Measurements from ENCODE around the gene AADACL4. TPM values are rescaled to one million over a fixed set of nuclear protein-coding genes. Genes with fewer than 3 reads are reported as not detected.

Gene AADACL4
- total RNA-seq, 1 donor from 2014 or later, result not detected

- Mint-ChIP-seq H3K36me3 (ENCODE audit: low read depth, unreplicated experiment) (no peaks in the 10 kb centered on the region), H3K4me1 (ENCODE audit: low read depth, unreplicated experiment) (no peaks in the 10 kb centered on the region), H3K9me3 (ENCODE audit: unreplicated experiment) (peaks cover 2% of the 10 kb centered on the region), H3K27me3 (ENCODE audit: low read depth, unreplicated experiment) (no peaks in the 10 kb centered on the region), H3K27ac (ENCODE audit: unreplicated experiment) (no peak overlapping the region), H3K4me3 (ENCODE audit: unreplicated experiment) (no peak overlapping the region)
- Histone ChIP-seq H3K36me3 (ENCODE audit: insufficient read depth, low read length) (no peaks in the 10 kb centered on the region), H3K9ac (ENCODE audit: low read length) (no peak overlapping the region), H3K27ac (ENCODE audit: low read depth, low read length) (no peak overlapping the region), H4K20me1 (ENCODE audit: insufficient read depth, low read length) (no peaks in the 10 kb centered on the region), H3K4me1 (ENCODE audit: insufficient read depth, low read length) (no peaks in the 10 kb centered on the region), H3K9me3 (ENCODE audit: insufficient read depth, low read depth, low read length) (no peaks in the 10 kb centered on the region), H3K79me2 (ENCODE audit: insufficient read depth, low read length) (no peaks in the 10 kb centered on the region), H3K4me3 (ENCODE audit: insufficient read depth, low read depth, low read length) (no peak overlapping the region), H2AFZ (ENCODE audit: low read depth, low read length) (no peak overlapping the region), H3K4me2 (ENCODE audit: low read length) (no peak overlapping the region), H3K27me3 (ENCODE audit: insufficient read depth, low read length) (no peaks in the 10 kb centered on the region)
- FAIRE-seq, result no peak
- DNase-seq (ENCODE audit: low read depth), result no peak
- TF ChIP-seq EZH2 (IDR thresholded peaks at IDR 0.05; ENCODE audit: insufficient read depth, low read length) (no peak), CTCF (IDR thresholded peaks at IDR 0.05; ENCODE audit: insufficient read depth, low read depth, low read length) (no peak)
Observed at GRCh38 chr1:12677565-12677964, 33.7 kb downstream of the AADACL4 start.

- no peak for FAIRE-seq
- H3K4me2 ChIP-seq (ENCODE audit: low read length), result no peak overlapping the region
- H3K4me3 ChIP-seq (ENCODE audit: insufficient read depth, low read depth, low read length), result no peak overlapping the region
- H3K36me3 Mint-ChIP-seq (ENCODE audit: low read depth, unreplicated experiment), result no peaks in the 10 kb centered on the region
- H3K9ac ChIP-seq (ENCODE audit: low read length), result no peak overlapping the region
- peaks cover 4% of the 10 kb centered on the region for H3K9me3 Mint-ChIP-seq (ENCODE audit: unreplicated experiment)
- H4K20me1 ChIP-seq (ENCODE audit: insufficient read depth, low read length), result no peaks in the 10 kb centered on the region
- no peak overlapping the region for H3K27ac ChIP-seq (ENCODE audit: low read depth, low read length)
- H3K79me2 ChIP-seq (ENCODE audit: insufficient read depth, low read length), result no peaks in the 10 kb centered on the region
- H3K4me1 ChIP-seq (ENCODE audit: insufficient read depth, low read length), result no peaks in the 10 kb centered on the region
- H3K36me3 ChIP-seq (ENCODE audit: insufficient read depth, low read length), result no peaks in the 10 kb centered on the region
- no peak for TF ChIP-seq CTCF (IDR thresholded peaks at IDR 0.05; ENCODE audit: insufficient read depth, low read depth, low read length)
- no peaks in the 10 kb centered on the region for H3K4me1 Mint-ChIP-seq (ENCODE audit: low read depth, unreplicated experiment)
- H3K27me3 ChIP-seq (ENCODE audit: insufficient read depth, low read length), result no peaks in the 10 kb centered on the region
- no peak overlapping the region for H3K27ac Mint-ChIP-seq (ENCODE audit: unreplicated experiment)
- DNase-seq (ENCODE audit: low read depth), result no peak
- H3K27me3 Mint-ChIP-seq (ENCODE audit: low read depth, unreplicated experiment), result peaks cover 4% of the 10 kb centered on the region
- no peaks in the 10 kb centered on the region for H3K9me3 ChIP-seq (ENCODE audit: insufficient read depth, low read depth, low read length)
- no peak overlapping the region for H3K4me3 Mint-ChIP-seq (ENCODE audit: unreplicated experiment)
- no peak overlapping the region for H2AFZ ChIP-seq (ENCODE audit: low read depth, low read length)
Observed at GRCh38 chr1:12678350-12678749, 34.5 kb downstream of the AADACL4 start.

GRCh38 chr1:12678820-12679219 is 34.9 kb downstream of the AADACL4 start:
- no peaks in the 10 kb centered on the region for H3K36me3 ChIP-seq (ENCODE audit: insufficient read depth, low read length)
- no peak overlapping the region for H3K9ac ChIP-seq (ENCODE audit: low read length)
- DNase-seq (ENCODE audit: low read depth) (no peak), FAIRE-seq (no peak)
- no peak overlapping the region for H3K27ac ChIP-seq (ENCODE audit: low read depth, low read length)
- no peaks in the 10 kb centered on the region for H3K27me3 ChIP-seq (ENCODE audit: insufficient read depth, low read length)
- H3K79me2 ChIP-seq (ENCODE audit: insufficient read depth, low read length), result no peaks in the 10 kb centered on the region
- H3K4me2 ChIP-seq (ENCODE audit: low read length), result no peak overlapping the region
- no peak overlapping the region for H3K4me3 ChIP-seq (ENCODE audit: insufficient read depth, low read depth, low read length)
- no peaks in the 10 kb centered on the region for H3K9me3 ChIP-seq (ENCODE audit: insufficient read depth, low read depth, low read length)
- H2AFZ ChIP-seq (ENCODE audit: low read depth, low read length), result no peak overlapping the region
- Mint-ChIP-seq H3K27ac (ENCODE audit: unreplicated experiment) (no peak overlapping the region), H3K27me3 (ENCODE audit: low read depth, unreplicated experiment) (peaks cover 4% of the 10 kb centered on the region), H3K4me1 (ENCODE audit: low read depth, unreplicated experiment) (no peaks in the 10 kb centered on the region), H3K4me3 (ENCODE audit: unreplicated experiment) (no peak overlapping the region), H3K36me3 (ENCODE audit: low read depth, unreplicated experiment) (no peaks in the 10 kb centered on the region), H3K9me3 (ENCODE audit: unreplicated experiment) (peaks cover 4% of the 10 kb centered on the region)
- H4K20me1 ChIP-seq (ENCODE audit: insufficient read depth, low read length), result no peaks in the 10 kb centered on the region
- TF ChIP-seq CTCF (IDR thresholded peaks at IDR 0.05; ENCODE audit: insufficient read depth, low read depth, low read length), result no peak
- no peak for TF ChIP-seq EZH2 (IDR thresholded peaks at IDR 0.05; ENCODE audit: insufficient read depth, low read length)
- no peaks in the 10 kb centered on the region for H3K4me1 ChIP-seq (ENCODE audit: insufficient read depth, low read length)
